Myocyte (in vitro differentiated cells): ENCODE results near the gene HRG. TPM values are rescaled to one million over a fixed set of nuclear protein-coding genes. Genes with fewer than 3 reads are reported as not detected.

Source experiments
- DNase-seq: peaks from one replicate; pipeline ENCODE4 v3.0.0-alpha.2; 2012; ENCODE audit warnings: low read depth
- total RNA-seq: library from RNA; depleted of rRNA; stranded (reverse); fragments of >200 nt; gene quantifications from 2 replicates; pipeline ENCODE4 v1.2.3, GENCODE V29; 2014

HRG gene
- total RNA-seq, 1 donor from 2014 or later = not detected

DNA sequence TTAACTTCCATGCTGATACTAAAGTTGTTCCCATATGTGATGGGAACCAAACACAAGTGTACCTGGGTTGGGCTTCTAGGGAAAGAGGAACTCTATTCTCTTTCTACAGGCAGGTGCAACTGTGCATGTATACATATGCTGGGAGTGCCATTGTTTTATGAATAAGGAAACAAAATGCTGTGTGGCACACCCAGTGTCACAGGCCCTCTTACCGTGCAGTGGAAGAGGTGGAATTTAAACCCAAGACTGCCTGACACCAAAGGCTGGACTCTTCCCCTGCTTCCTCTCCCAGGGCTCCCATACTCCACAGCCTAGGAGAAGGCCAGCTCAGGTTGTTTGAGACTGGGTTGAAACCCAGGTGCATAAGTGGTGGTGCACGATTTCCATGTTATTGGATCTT, 27.6 kb upstream of the HRG start:
- DNase-seq = no peak

GRCh38 chr3:186639778-186640472, 25.9 kb upstream of the HRG start, which contains the start of gene FETUB:
Gene FETUB (plus strand): TSS chr3:186640399. CDS start chr3:186640461, 62 bp downstream.
- no peak for DNase-seq

DNA sequence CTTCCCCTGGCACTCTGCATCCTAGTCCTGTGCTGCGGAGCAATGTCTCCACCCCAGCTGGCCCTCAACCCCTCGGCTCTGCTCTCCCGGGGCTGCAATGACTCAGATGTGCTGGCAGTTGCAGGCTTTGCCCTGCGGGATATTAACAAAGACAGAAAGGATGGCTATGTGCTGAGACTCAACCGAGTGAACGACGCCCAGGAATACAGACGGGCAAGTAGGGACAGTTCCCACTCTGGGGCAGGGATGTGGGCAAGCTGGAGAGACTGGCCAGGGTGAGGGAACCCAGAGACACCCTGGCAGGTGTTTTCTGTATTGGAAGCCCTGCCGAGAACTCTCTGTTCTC, 25.4 kb upstream of the HRG start:
- DNase-seq = peak; percentile 75

- no peak for DNase-seq
Measured at GRCh38 chr3:186640929-186641328, 24.9 kb upstream of the HRG start.

DNA sequence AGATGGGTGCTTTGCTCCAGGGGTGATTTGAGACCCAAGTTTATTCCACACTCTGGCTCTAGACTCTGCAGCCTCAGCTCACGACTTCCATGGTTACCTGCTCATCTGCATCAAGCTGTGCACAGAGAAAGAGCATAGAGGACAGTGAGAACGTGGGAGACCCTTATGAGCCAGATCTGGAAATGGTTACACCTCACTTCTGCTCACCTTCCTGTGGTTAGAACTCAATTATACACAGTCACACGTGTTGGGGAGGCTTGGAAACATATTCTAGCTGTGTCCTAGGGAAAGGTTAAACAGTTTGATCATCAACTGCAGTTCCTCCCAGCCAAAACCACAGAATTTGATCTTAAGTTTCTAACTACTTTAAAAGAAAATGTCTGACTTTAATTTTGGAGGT, 23.8 kb upstream of the HRG start:
- no peak for DNase-seq

DNA sequence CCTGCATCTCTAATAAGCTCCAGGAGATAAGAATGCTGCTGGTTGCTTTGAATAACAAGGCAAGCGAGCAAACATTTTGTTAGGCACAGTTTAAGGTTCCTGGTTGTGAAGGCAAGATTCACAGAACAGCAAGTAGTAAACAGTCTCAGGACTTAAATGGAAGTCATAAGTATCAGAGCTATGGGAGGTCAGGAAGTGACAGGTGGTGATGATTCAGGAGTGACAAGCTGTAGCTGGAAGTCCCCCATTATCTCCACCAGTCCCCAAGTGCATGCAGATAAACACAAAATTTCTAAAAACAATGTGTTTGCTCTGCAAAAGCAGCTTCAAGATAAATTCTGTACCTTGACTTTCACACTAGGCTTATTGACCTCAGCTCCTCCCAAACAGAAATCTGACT, 22.3 kb upstream of the HRG start:
- DNase-seq = no peak

DNA sequence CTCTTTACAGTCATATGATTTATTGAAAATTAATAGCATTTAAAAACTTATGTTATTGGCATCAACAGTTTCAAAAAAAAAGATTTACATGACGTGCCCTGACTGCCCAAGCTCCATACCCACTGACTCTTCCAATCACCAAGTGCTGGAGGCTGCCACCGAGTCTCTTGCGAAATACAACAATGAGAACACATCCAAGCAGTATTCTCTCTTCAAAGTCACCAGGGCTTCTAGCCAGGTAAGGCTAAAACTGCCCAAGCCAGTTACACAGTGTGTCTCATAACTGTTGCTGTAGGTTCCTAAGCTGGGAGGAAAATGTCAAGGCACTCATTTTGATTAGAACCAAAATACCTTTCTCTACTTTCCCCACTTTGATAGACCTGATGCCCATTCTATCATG, 21.1 kb upstream of the HRG start:
- no peak for DNase-seq

DNA sequence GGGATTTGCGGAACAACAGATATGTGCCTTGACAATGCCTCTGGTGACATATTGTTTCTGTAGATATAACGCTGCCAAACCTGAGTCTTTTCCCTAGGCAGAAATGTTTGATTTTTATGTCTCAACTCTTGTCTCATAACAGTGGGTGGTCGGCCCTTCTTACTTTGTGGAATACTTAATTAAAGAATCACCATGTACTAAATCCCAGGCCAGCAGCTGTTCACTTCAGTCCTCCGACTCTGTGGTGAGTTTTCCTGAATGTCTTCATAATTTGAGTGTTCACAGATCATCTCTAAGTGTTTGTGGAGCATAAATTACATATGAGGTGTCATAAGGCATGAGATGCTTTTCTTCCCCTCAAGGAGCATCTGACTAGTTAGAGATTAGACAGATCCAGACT, 19.7 kb upstream of the HRG start:
- no peak for DNase-seq

- DNase-seq = no peak
Measured at GRCh38 chr3:186646841-186647240, 19.0 kb upstream of the HRG start.

DNA sequence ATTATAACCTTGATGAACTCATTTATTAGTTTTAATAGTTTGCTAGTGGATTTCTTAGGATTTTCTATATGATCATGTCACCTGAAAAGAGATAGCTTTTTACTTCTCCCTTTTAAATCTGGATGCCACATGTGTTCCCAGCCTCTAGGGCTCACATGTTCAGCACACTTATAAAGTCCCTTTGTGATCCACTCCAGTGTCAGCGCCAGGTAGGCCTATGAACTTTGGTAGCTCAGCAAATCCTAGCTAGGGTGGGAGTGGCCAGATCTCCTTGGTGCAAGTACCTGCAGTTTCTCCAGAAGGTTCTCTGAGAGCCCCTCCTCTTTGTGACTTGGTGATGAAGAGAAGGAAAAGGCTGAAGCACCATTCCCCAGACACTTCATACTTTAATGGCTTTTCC, 17.0 kb upstream of the HRG start:
- DNase-seq = no peak

- no peak for DNase-seq
Measured at GRCh38 chr3:186651678-186652215, 14.1 kb upstream of the HRG start.

DNA sequence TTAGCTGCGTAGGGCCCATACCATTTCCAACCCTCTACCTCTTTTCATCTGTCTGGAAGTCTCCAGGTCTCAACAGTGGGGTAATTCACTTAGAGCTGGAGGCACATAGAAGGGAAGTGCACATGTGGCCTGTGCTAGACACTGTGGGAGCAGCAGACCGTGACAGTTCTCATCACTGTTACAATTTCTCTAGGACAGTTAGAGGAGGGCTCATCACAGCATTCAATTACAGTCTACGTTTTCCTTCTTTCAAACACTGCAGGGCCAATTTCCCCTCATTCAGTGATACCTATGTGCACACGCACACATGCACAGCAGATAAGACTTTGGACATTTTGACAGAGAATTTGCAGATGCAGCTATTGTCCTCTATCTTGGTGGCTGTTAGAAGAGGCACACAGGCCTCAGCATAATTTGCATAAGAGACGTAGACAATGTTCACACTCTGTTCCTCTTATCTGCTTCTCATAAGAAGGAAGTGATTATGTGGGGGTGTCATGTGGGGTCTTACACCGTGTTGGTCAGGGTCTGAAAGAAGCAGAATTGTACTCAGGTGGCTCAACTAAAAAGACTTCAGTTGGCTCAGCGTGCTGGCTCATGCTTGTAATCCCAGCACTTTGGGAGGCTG, 12.6 kb upstream of the HRG start:
- DNase-seq = no peak

DNA sequence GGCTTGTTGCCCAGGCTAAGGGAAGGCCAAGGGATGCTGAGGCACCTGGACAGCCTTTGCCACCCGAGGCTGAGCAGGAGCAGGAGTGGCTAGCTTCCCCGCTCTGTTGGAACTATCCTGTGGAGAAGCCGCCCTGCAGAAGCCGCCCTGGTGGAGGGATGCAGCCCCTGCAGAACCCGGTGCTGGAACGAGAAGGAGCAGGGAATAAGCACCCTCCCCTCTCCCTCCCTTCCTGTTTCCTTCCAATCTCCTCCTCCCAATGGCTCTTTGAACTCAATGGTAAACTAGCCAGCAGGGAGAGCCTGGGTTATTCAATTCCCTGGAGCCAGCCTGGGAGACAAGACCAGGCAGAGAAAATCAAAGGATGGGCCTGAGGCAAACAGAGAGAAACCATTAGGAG, 11.8 kb upstream of the HRG start:
- no peak for DNase-seq

GRCh38 chr3:186663361-186664118, 2.3 kb upstream of the HRG start:
- no peak for DNase-seq

- DNase-seq = no peak
Measured at GRCh38 chr3:186664119-186664495, 1.7 kb upstream of the HRG start.

GRCh38 chr3:186664506-186664905, 1.3 kb upstream of the HRG start:
- no peak for DNase-seq

DNA sequence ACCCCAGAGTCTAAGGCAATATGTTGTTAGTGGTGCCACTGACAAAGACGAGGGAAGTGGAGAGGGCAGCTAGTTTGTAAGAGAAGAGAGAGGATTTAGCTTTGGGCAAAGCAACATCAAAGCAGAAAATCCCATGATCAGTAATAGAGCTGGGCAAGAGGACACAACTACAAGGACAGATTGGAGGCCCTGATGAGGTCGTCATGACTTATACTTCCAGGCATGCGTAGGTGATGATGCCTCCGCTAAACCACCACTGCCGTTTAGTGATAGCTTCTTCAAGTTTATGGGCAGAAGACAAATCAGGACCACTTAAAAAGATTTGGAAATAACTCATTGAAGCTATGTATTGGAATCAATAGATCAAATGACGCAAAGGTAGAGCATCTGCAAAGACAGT, 2.6 kb downstream of the HRG start:
- no peak for DNase-seq

- no peak for DNase-seq
Measured at GRCh38 chr3:186669378-186670084, 3.7 kb downstream of the HRG start.

DNA sequence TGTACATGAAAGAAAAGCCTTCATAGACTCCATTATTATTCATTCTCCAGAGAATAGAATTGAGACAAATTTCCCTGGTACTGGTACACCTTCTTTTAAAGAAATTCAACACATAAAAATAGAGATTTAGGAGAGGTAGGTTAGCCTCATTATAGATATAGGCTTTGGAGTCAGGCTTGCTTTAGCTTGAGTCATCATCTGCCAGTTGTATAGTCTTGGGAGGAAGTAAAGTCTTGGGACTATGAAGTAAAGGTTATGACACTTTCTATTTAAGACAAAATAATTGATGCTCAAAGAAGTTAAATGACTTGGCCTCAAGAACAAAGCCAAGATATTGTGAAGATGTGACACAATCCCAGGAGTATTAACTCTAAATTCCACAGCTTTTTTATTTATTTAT, 4.3 kb downstream of the HRG start:
- no peak for DNase-seq

DNA sequence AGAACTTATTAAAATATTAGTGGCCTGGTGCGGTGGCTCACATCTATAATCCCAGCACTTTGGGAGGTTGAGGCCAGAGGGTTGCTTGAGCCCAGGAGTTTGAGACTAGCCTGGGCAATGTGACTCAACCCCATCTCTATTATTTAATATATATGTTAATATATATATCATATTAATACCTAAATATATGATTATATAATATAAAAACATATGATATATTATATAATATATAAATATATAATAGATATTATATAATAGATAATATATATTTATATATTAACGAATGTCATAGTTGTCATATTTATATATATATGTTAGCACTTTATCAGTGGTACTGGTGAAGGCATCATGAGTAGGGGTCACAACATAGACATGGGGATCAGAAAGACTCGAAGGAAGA, 5.2 kb downstream of the HRG start:
- no peak for DNase-seq

GRCh38 chr3:186678604-186679003, 12.8 kb downstream of the HRG start:
- DNase-seq = no peak

- DNase-seq = peak; percentile 56
Measured at GRCh38 chr3:186679151-186679550, 13.3 kb downstream of the HRG start.
